A673 (cell line): ENCODE results near the gene UBASH3A. TPM values are rescaled to one million over a fixed set of nuclear protein-coding genes. Genes with fewer than 3 reads are reported as not detected.

Experiments
- BruUV-seq: library from RNA; stranded (reverse); fragments of 400-500 nt; replicated peaks from 2 replicates; lab custom pipeline; 2021; lab: Mats Ljungman, UMichigan
- CTCF ChIA-PET: fragments of 300-600 bp; sonication (Branson Sonifier 250); formaldehyde crosslinking; loops from one replicate; lab custom pipeline; 2022; ENCODE audit warnings: antibody characterized with exemption; lab: Charles Lee
- POLR2A ChIA-PET: fragments of 300-600 bp; sonication (Branson Sonifier 250); formaldehyde crosslinking; loops from one replicate; lab custom pipeline; 2022; ENCODE audit warnings: antibody characterized with exemption; ENCODE audit not compliant: low non-redundant PET; lab: Charles Lee
- DNase-seq: peaks from one replicate; pipeline ENCODE4 v3.0.0-alpha.2; 2015; ENCODE audit warnings: low spot score
- H3K27ac ChIP-seq: fragments of 200-600 bp; sonication (generic); 2 replicates; pipeline ENCODE4 v1.5.1; 2016; ENCODE audit warnings: mixed run types, low read depth, mild to moderate bottlenecking, mixed read lengths, antibody characterized with exemption, low read length; ENCODE audit not compliant: poor library complexity, severe bottlenecking
- H3K27me3 ChIP-seq: fragments of 200-600 bp; sonication (generic); replicated peaks from 2 replicates; pipeline ENCODE4 v1.6.1; 2017; ENCODE audit warnings: mixed run types, low read depth, mild to moderate bottlenecking, mixed read lengths, antibody characterized with exemption, low read length; ENCODE audit not compliant: insufficient read depth, poor library complexity
- H3K36me3 ChIP-seq: fragments of 200-600 bp; sonication (generic); 2 replicates; pipeline ENCODE4 v1.6.1; 2016; ENCODE audit warnings: mixed run types, mild to moderate bottlenecking, mixed read lengths, antibody characterized with exemption, low read length; ENCODE audit not compliant: insufficient read depth, poor library complexity, severe bottlenecking
- H3K4me1 ChIP-seq: fragments of 200-600 bp; sonication (generic); 2 replicates; pipeline ENCODE4 v1.6.1; 2017; ENCODE audit warnings: mixed run types, mild to moderate bottlenecking, mixed read lengths, antibody characterized with exemption, low read length; ENCODE audit not compliant: insufficient read depth, poor library complexity, severe bottlenecking
- H3K4me3 ChIP-seq: fragments of 200-600 bp; sonication (generic); 2 replicates; pipeline ENCODE4 v1.5.1; 2016; ENCODE audit warnings: low read depth, mixed run types, mild to moderate bottlenecking, mixed read lengths, low read length; ENCODE audit not compliant: poor library complexity, severe bottlenecking
- H3K9me3 ChIP-seq: fragments of 200-600 bp; sonication (generic); 2 replicates; pipeline ENCODE4 v1.6.1; 2016; ENCODE audit warnings: mixed run types, low read depth, mild to moderate bottlenecking, mixed read lengths, antibody characterized with exemption, low read length; ENCODE audit not compliant: poor library complexity, severe bottlenecking
- CTCF ChIP-seq: fragments of 300-800, 200-600 bp; sonication (generic); conservative IDR thresholded peaks from 2 replicates; pipeline ENCODE4 v1.5.1; 2017; ENCODE audit warnings: low read depth, mild to moderate bottlenecking, antibody characterized with exemption, low read length, moderate library complexity, mixed read lengths
- EZH2 ChIP-seq: fragments of 200-600 bp; sonication (generic); IDR thresholded peaks from 2 replicates; pipeline ENCODE4 v1.6.1; 2017; ENCODE audit warnings: borderline replicate concordance, low read depth, mild to moderate bottlenecking, mixed read lengths, antibody characterized with exemption, low read length; ENCODE audit not compliant: poor library complexity, severe bottlenecking
- intact Hi-C: fragments of 100-400 bp; cut with micrococcal nuclease; formaldehyde crosslinking; loops from one replicate; pipeline ENCODE4 v1.10.0; 2022; ENCODE audit not compliant: unreplicated experiment
- total RNA-seq: library from RNA; stranded (reverse); gene quantifications from 2 replicates; pipeline ENCODE4 v1.2.3, GENCODE V29; 2021

Gene UBASH3A
- total RNA-seq, 1 experiment from 2014 or later = not detected

DNA sequence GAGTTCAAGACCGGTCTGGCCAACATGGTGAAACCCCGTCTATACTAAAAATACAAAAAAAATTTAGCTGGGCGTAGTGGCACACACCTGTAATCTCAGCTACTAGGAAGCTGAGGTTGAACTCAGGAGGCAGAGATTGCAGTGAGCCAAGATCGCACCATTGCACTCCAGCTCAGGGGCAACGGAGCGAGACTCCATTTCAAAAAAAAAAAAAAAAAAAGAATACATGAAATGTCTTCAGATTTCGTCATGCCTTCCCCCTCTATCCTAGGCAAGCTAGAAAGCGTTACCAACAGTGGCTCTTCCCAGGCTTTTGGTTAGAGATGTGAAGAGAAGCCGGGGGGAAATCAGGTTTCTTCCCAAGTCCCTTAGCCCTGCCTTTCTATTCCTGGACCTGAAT lies 41.0 kb upstream of the UBASH3A start:
- ChIA-PET CTCF (no interaction called here), POLR2A (no interaction called here)
- no peaks in the 10 kb centered on the region for H3K36me3 ChIP-seq
- no peak overlapping the region for H3K27ac ChIP-seq
- no peaks in the 10 kb centered on the region for H3K27me3 ChIP-seq
- no peak overlapping the region for H3K4me3 ChIP-seq
- intact Hi-C loops = no loop called here
- H3K4me1 ChIP-seq = no peaks in the 10 kb centered on the region
- no peak for DNase-seq
- peaks cover 5% of the 10 kb centered on the region for H3K9me3 ChIP-seq
- no peak for TF ChIP-seq EZH2
- TF ChIP-seq CTCF = no peak
- no TSS peak for BruUV-seq

- no peak overlapping the region for H3K27ac ChIP-seq
- no peak for DNase-seq
- intact Hi-C loops = no loop called here
- H3K4me3 ChIP-seq = no peak overlapping the region
- CTCF ChIA-PET = no interaction called here
- H3K36me3 ChIP-seq = no peaks in the 10 kb centered on the region
- H3K4me1 ChIP-seq = peaks cover 3% of the 10 kb centered on the region
- no TSS peak for BruUV-seq
- POLR2A ChIA-PET = no interaction called here
- TF ChIP-seq EZH2 = no peak
- TF ChIP-seq CTCF = no peak
- H3K27me3 ChIP-seq = no peaks in the 10 kb centered on the region
- H3K9me3 ChIP-seq = peaks cover 5% of the 10 kb centered on the region
These were observed 40.4 kb upstream of the UBASH3A start for GRCh38 chr21:42363312-42363711.

DNA sequence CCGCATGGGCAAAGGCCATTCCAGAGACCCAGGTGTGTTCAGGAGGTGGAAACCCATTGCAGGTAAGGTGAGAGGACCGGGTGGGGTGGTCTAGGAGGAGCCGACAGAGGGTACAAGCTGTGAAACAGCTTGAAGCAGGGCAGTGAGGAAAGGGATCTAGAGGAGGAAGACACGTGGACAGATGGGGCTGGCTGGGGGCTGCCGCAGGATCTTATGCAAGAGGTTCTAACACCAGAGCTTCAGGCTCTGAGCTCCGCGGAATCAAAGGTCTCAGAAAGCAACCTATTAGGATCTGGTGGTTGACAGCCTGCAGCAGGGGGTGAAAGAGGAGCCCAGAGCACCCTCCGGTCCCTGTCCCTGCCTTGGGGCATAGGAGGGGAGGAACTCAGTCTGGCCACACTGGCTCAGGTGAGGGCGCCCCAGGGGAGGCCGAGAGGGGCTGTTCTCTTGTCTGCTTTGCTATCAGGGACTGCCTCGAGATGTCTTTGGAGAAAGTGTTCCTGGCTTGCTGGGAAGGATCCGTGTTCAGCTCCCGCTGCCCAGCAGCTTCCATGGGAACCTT lies 39.3 kb upstream of the UBASH3A start:
- intact Hi-C loops = no loop called here
- H3K27ac ChIP-seq = no peak overlapping the region
- no peak overlapping the region for H3K4me3 ChIP-seq
- DNase-seq = no peak
- peaks cover 3% of the 10 kb centered on the region for H3K4me1 ChIP-seq
- H3K27me3 ChIP-seq = no peaks in the 10 kb centered on the region
- TF ChIP-seq CTCF (no peak), EZH2 (no peak)
- H3K36me3 ChIP-seq = no peaks in the 10 kb centered on the region
- H3K9me3 ChIP-seq = peaks cover 5% of the 10 kb centered on the region
- CTCF ChIA-PET = no interaction called here
- BruUV-seq = no TSS peak
- POLR2A ChIA-PET = no interaction called here
